HEK293T (cell line): ENCODE results near the gene PDZD2.

Experiments used
- BHLHE40 ChIP-seq: fragments of 450-650 bp; IDR thresholded peaks from 2 replicates; pipeline ENCODE4 v1.6.1; 2016; ENCODE audit warnings: mild to moderate bottlenecking, moderate library complexity, borderline replicate concordance
- FOXK2 ChIP-seq: fragments of 450-650 bp; IDR thresholded peaks from 2 replicates; pipeline ENCODE4 v1.6.1; 2016; ENCODE audit warnings: mild to moderate bottlenecking
- FOXM1 ChIP-seq: fragments of 450-650 bp; IDR thresholded peaks from 2 replicates; pipeline ENCODE4 v1.6.1; 2017; ENCODE audit warnings: mild to moderate bottlenecking, borderline replicate concordance
- L3MBTL2 ChIP-seq: fragments of 450-650 bp; conservative IDR thresholded peaks from 2 replicates; pipeline ENCODE4 v1.6.1; 2016; ENCODE audit warnings: mild to moderate bottlenecking

- TF ChIP-seq FOXM1 = no peak
- no peak for TF ChIP-seq BHLHE40
- TF ChIP-seq L3MBTL2 = no peak
- TF ChIP-seq FOXK2 = no peak
These were observed 381.3 kb downstream of the PDZD2 start for GRCh38 chr5:32020271-32020670.
